Measurements from ENCODE around the gene CHRNB1.

CHRNB1 gene

DNA sequence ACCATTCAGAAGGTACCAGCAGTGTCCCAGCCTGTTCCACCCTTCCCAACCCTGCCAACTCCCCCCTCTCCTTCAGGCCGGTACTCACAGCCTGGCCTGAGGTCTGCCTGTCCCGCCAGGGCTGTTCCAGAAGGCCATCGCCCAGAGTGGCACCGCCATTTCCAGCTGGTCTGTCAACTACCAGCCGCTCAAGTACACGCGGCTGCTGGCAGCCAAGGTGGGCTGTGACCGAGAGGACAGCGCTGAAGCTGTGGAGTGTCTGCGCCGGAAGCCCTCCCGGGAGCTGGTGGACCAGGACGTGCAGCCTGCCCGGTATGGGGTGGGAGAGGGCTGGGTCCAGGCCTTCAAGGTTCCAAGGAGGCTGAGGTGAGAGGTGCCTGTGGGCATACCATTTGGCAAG is 30.0 kb upstream of the CHRNB1 start:
- no peak for DNase-seq
- Histone ChIP-seq H3K27me3 (replicated peaks; ENCODE audit: control insufficient read depth, insufficient read depth, low read length, poor library complexity, severe bottlenecking) (no peaks in the 10 kb centered on the region), H3K4me3 (ENCODE audit: insufficient read depth, low read depth, low read length, poor library complexity, severe bottlenecking) (no peak overlapping the region), H3K27ac (ENCODE audit: insufficient read depth, low read length, poor library complexity, severe bottlenecking) (no peak overlapping the region), H3K9me3 (ENCODE audit: control insufficient read depth, low read length) (no peaks in the 10 kb centered on the region), H3K36me3 (ENCODE audit: control insufficient read depth, insufficient read depth, low read length) (no peaks in the 10 kb centered on the region), H3K4me1 (ENCODE audit: control insufficient read depth, insufficient read depth, low read length, poor library complexity, severe bottlenecking) (no peaks in the 10 kb centered on the region)

DNA sequence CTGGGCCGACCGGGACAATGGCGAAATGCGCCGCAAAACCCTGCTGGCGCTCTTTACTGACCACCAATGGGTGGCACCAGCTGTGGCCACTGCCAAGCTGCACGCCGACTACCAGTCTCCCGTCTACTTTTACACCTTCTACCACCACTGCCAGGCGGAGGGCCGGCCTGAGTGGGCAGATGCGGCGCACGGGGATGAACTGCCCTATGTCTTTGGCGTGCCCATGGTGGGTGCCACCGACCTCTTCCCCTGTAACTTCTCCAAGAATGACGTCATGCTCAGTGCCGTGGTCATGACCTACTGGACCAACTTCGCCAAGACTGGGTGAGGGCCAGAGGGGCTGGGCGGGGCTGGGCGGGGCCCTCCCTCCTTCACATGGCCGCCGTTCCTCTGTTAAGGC is 29.1 kb upstream of the CHRNB1 start:
- H3K4me1 ChIP-seq (ENCODE audit: control insufficient read depth, insufficient read depth, low read length, poor library complexity, severe bottlenecking) = no peaks in the 10 kb centered on the region
- DNase-seq = no peak
- H3K27me3 ChIP-seq (replicated peaks; ENCODE audit: control insufficient read depth, insufficient read depth, low read length, poor library complexity, severe bottlenecking) = no peaks in the 10 kb centered on the region
- H3K36me3 ChIP-seq (ENCODE audit: control insufficient read depth, insufficient read depth, low read length) = no peaks in the 10 kb centered on the region
- H3K9me3 ChIP-seq (ENCODE audit: control insufficient read depth, low read length) = no peaks in the 10 kb centered on the region
- H3K4me3 ChIP-seq (ENCODE audit: insufficient read depth, low read depth, low read length, poor library complexity, severe bottlenecking) = no peak overlapping the region
- H3K27ac ChIP-seq (ENCODE audit: insufficient read depth, low read length, poor library complexity, severe bottlenecking) = no peak overlapping the region

DNA sequence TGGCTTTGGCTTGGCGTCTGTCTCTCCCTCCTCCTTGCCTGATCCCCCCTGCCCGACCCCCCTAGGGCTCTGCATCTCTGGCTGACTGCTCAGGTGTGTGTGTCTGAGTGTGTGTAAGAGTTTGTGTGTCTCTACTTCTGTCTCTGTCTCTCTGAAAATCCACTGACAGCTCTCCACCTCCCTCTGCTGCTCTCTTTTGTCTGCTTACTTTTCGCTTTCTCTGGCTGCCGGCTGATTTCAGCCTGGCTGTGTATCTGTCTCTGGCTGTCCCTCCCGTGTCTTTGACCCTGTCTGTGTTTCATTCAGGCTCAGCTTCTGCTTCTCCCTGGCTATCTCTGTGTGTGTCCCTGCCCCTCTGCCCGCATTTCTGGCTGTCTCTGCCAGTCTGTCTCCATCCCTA is 28.5 kb upstream of the CHRNB1 start:
- no peaks in the 10 kb centered on the region for H3K27me3 ChIP-seq (replicated peaks; ENCODE audit: control insufficient read depth, insufficient read depth, low read length, poor library complexity, severe bottlenecking)
- DNase-seq = no peak
- no peaks in the 10 kb centered on the region for H3K4me1 ChIP-seq (ENCODE audit: control insufficient read depth, insufficient read depth, low read length, poor library complexity, severe bottlenecking)
- H3K36me3 ChIP-seq (ENCODE audit: control insufficient read depth, insufficient read depth, low read length) = no peaks in the 10 kb centered on the region
- no peak overlapping the region for H3K4me3 ChIP-seq (ENCODE audit: insufficient read depth, low read depth, low read length, poor library complexity, severe bottlenecking)
- no peak overlapping the region for H3K27ac ChIP-seq (ENCODE audit: insufficient read depth, low read length, poor library complexity, severe bottlenecking)
- H3K9me3 ChIP-seq (ENCODE audit: control insufficient read depth, low read length) = no peaks in the 10 kb centered on the region

- H3K4me1 ChIP-seq (ENCODE audit: control insufficient read depth, insufficient read depth, low read length, poor library complexity, severe bottlenecking) = no peaks in the 10 kb centered on the region
- no peak overlapping the region for H3K27ac ChIP-seq (ENCODE audit: insufficient read depth, low read length, poor library complexity, severe bottlenecking)
- H3K4me3 ChIP-seq (ENCODE audit: insufficient read depth, low read depth, low read length, poor library complexity, severe bottlenecking) = no peak overlapping the region
- no peaks in the 10 kb centered on the region for H3K9me3 ChIP-seq (ENCODE audit: control insufficient read depth, low read length)
- H3K27me3 ChIP-seq (replicated peaks; ENCODE audit: control insufficient read depth, insufficient read depth, low read length, poor library complexity, severe bottlenecking) = no peaks in the 10 kb centered on the region
- DNase-seq = no peak
- no peaks in the 10 kb centered on the region for H3K36me3 ChIP-seq (ENCODE audit: control insufficient read depth, insufficient read depth, low read length)
Observed at GRCh38 chr17:7417056-7417655, 27.7 kb upstream of the CHRNB1 start.

DNA sequence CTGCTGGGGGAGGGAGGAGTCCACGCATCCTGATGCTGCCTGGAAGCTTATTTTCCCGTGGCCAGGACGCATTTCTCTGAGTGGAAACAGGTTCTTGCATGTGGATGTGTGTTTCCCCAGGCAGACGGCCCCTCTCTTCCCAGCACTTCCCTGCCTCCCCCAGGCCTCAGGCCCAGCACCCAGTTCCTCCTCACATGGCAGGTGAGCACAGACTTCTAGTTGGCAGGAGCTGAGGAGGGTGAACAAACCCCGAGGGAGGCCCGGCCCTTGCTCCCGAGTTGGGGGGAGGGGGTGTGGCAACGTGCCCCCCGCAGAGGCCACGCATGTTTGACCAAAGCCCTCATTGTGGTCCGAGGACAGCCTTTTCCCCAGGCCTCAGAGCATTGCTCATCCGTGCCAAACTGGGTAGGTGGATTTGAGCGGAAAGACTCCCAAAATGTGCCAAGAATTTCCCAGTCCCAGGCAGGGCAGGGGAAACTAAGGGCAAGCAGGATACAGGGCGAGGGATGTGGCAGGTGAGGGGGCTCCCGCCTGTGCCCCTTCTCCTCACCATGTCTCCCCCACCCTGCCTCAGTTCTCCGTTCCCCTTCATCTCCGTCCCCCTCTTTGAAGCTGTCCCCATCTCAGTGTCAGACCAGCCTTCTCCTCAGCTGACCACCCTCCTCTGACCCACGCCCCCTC is 26.2 kb upstream of the CHRNB1 start:
- no peak overlapping the region for H3K27ac ChIP-seq (ENCODE audit: insufficient read depth, low read length, poor library complexity, severe bottlenecking)
- no peaks in the 10 kb centered on the region for H3K4me1 ChIP-seq (ENCODE audit: control insufficient read depth, insufficient read depth, low read length, poor library complexity, severe bottlenecking)
- H3K9me3 ChIP-seq (ENCODE audit: control insufficient read depth, low read length) = no peaks in the 10 kb centered on the region
- no peak overlapping the region for H3K4me3 ChIP-seq (ENCODE audit: insufficient read depth, low read depth, low read length, poor library complexity, severe bottlenecking)
- no peaks in the 10 kb centered on the region for H3K27me3 ChIP-seq (replicated peaks; ENCODE audit: control insufficient read depth, insufficient read depth, low read length, poor library complexity, severe bottlenecking)
- no peak for DNase-seq
- H3K36me3 ChIP-seq (ENCODE audit: control insufficient read depth, insufficient read depth, low read length) = no peaks in the 10 kb centered on the region

- DNase-seq = no peak
- Histone ChIP-seq H3K36me3 (ENCODE audit: control insufficient read depth, insufficient read depth, low read length) (no peaks in the 10 kb centered on the region), H3K4me3 (ENCODE audit: insufficient read depth, low read depth, low read length, poor library complexity, severe bottlenecking) (no peak within 1 kb of the TSS), H3K27ac (ENCODE audit: insufficient read depth, low read length, poor library complexity, severe bottlenecking) (no peak within 1 kb of the TSS), H3K4me1 (ENCODE audit: control insufficient read depth, insufficient read depth, low read length, poor library complexity, severe bottlenecking) (no peaks in the 10 kb centered on the region), H3K27me3 (replicated peaks; ENCODE audit: control insufficient read depth, insufficient read depth, low read length, poor library complexity, severe bottlenecking) (no peaks in the 10 kb centered on the region), H3K9me3 (ENCODE audit: control insufficient read depth, low read length) (no peaks in the 10 kb centered on the region)
Observed at GRCh38 chr17:7419819-7420610, 24.8 kb upstream of the CHRNB1 start, which contains the start of gene SPEM1. Gene SPEM1 (plus strand): TSS chr17:7420324. CDS start chr17:7420385, 61 bp downstream.

GRCh38 chr17:7421186-7421585 is 23.7 kb upstream of the CHRNB1 start:
- H3K36me3 ChIP-seq (ENCODE audit: control insufficient read depth, insufficient read depth, low read length) = no peaks in the 10 kb centered on the region
- no peaks in the 10 kb centered on the region for H3K27me3 ChIP-seq (replicated peaks; ENCODE audit: control insufficient read depth, insufficient read depth, low read length, poor library complexity, severe bottlenecking)
- H3K4me3 ChIP-seq (ENCODE audit: insufficient read depth, low read depth, low read length, poor library complexity, severe bottlenecking) = no peak overlapping the region
- DNase-seq = no peak
- H3K9me3 ChIP-seq (ENCODE audit: control insufficient read depth, low read length) = no peaks in the 10 kb centered on the region
- no peaks in the 10 kb centered on the region for H3K4me1 ChIP-seq (ENCODE audit: control insufficient read depth, insufficient read depth, low read length, poor library complexity, severe bottlenecking)
- H3K27ac ChIP-seq (ENCODE audit: insufficient read depth, low read length, poor library complexity, severe bottlenecking) = no peak overlapping the region

- H3K27ac ChIP-seq (ENCODE audit: insufficient read depth, low read length, poor library complexity, severe bottlenecking) = no peak overlapping the region
- H3K4me3 ChIP-seq (ENCODE audit: insufficient read depth, low read depth, low read length, poor library complexity, severe bottlenecking) = no peak overlapping the region
- no peak for DNase-seq
- no peaks in the 10 kb centered on the region for H3K4me1 ChIP-seq (ENCODE audit: control insufficient read depth, insufficient read depth, low read length, poor library complexity, severe bottlenecking)
- H3K9me3 ChIP-seq (ENCODE audit: control insufficient read depth, low read length) = no peaks in the 10 kb centered on the region
- H3K27me3 ChIP-seq (replicated peaks; ENCODE audit: control insufficient read depth, insufficient read depth, low read length, poor library complexity, severe bottlenecking) = no peaks in the 10 kb centered on the region
- no peaks in the 10 kb centered on the region for H3K36me3 ChIP-seq (ENCODE audit: control insufficient read depth, insufficient read depth, low read length)
Observed at GRCh38 chr17:7423679-7424078, 21.2 kb upstream of the CHRNB1 start.

DNA sequence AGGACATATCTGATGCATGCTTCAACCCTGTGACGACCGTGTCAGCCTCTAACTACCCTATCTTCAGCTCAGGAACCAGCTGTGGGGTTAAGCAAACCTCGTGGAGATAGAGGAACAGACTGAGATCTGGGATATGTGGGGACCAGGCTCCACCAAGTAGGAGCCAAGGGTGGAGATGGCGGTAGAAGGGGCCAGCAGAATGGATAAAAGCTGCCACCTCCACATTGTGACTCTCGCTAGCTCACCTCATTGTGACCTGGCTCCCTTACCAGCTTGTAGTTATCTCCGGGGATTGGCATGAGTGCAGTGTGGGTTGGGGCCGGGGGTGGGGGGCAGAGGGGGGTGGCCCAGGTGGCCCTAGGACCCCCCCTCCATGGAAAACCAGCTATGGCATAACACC is 19.5 kb upstream of the CHRNB1 start, which contains the start of gene SPEM2:
SPEM2 (plus strand) TSS at position 301 of the 400 bp plus-strand sequence; CDS start at position 374, 73 bp downstream.
- no peaks in the 10 kb centered on the region for H3K9me3 ChIP-seq (ENCODE audit: control insufficient read depth, low read length)

GRCh38 chr17:7425756-7426155 is 19.1 kb upstream of the CHRNB1 start:
- Histone ChIP-seq H3K9me3 (ENCODE audit: control insufficient read depth, low read length) (no peaks in the 10 kb centered on the region), H3K27ac (ENCODE audit: insufficient read depth, low read length, poor library complexity, severe bottlenecking) (no peak overlapping the region), H3K27me3 (replicated peaks; ENCODE audit: control insufficient read depth, insufficient read depth, low read length, poor library complexity, severe bottlenecking) (no peaks in the 10 kb centered on the region), H3K4me3 (ENCODE audit: insufficient read depth, low read depth, low read length, poor library complexity, severe bottlenecking) (no peak overlapping the region), H3K36me3 (ENCODE audit: control insufficient read depth, insufficient read depth, low read length) (no peaks in the 10 kb centered on the region), H3K4me1 (ENCODE audit: control insufficient read depth, insufficient read depth, low read length, poor library complexity, severe bottlenecking) (no peaks in the 10 kb centered on the region)
- no peak for DNase-seq

More for the DNA sequence above, 19.5 kb upstream of the CHRNB1 start, which contains the start of gene SPEM2:
- Histone ChIP-seq H3K4me1 (ENCODE audit: control insufficient read depth, insufficient read depth, low read length, poor library complexity, severe bottlenecking) (no peaks in the 10 kb centered on the region), H3K36me3 (ENCODE audit: control insufficient read depth, insufficient read depth, low read length) (no peaks in the 10 kb centered on the region), H3K4me3 (ENCODE audit: insufficient read depth, low read depth, low read length, poor library complexity, severe bottlenecking) (no peak within 1 kb of the TSS), H3K27ac (ENCODE audit: insufficient read depth, low read length, poor library complexity, severe bottlenecking) (no peak within 1 kb of the TSS), H3K27me3 (replicated peaks; ENCODE audit: control insufficient read depth, insufficient read depth, low read length, poor library complexity, severe bottlenecking) (no peaks in the 10 kb centered on the region)
- DNase-seq = no peak
